Activated effector memory CD4-positive, alpha-beta T cell treated with anti-CD3 and anti-CD28 coated beads, Interleukin-2, amount 50 U/mL, for 16 hours (primary cell): ENCODE measurements around the gene GBX1.

Experiments
- DNase-seq: peaks from one replicate; pipeline ENCODE4 v3.0.0-alpha.2; 2020

The GBX1 gene

GRCh38 chr7:151193203-151193978, 25.9 kb upstream of the GBX1 start:
- DNase-seq, result no peak

- no peak for DNase-seq
These were observed 24.6 kb upstream of the GBX1 start for GRCh38 chr7:151192002-151192539.

- no peak for DNase-seq
These were observed 24.1 kb upstream of the GBX1 start for GRCh38 chr7:151191544-151191943.

GRCh38 chr7:151189038-151189437, 21.5 kb upstream of the GBX1 start:
- DNase-seq, result no peak

GRCh38 chr7:151188252-151188542, 20.7 kb upstream of the GBX1 start:
- DNase-seq, result no peak

- no peak for DNase-seq
These were observed 20.1 kb upstream of the GBX1 start for GRCh38 chr7:151187409-151188251.

GRCh38 chr7:151186640-151187408, 19.3 kb upstream of the GBX1 start, which contains the start of gene ASB10:
Gene ASB10 (minus strand): TSS chr7:151187250. CDS start chr7:151187130, 120 bp downstream.
- DNase-seq, result no peak

- peak; percentile 22 for DNase-seq
These were observed 18.5 kb upstream of the GBX1 start for GRCh38 chr7:151185762-151186639.

GRCh38 chr7:151181011-151181431, 13.5 kb upstream of the GBX1 start:
- peak; percentile 43 for DNase-seq

- DNase-seq, result peak; percentile 28
These were observed 12.5 kb upstream of the GBX1 start for GRCh38 chr7:151179946-151180345.

- DNase-seq, result peak; percentile 37
These were observed 11.9 kb upstream of the GBX1 start for GRCh38 chr7:151179287-151179860.

GRCh38 chr7:151178831-151179230, 11.3 kb upstream of the GBX1 start:
- no peak for DNase-seq

GRCh38 chr7:151178236-151178635, 10.7 kb upstream of the GBX1 start:
- peak; percentile 21 for DNase-seq

GRCh38 chr7:151177310-151177709, 9.8 kb upstream of the GBX1 start:
- no peak for DNase-seq

GRCh38 chr7:151176401-151176800, 8.9 kb upstream of the GBX1 start:
- DNase-seq, result peak; percentile 38

- DNase-seq, result no peak
These were observed 8.4 kb upstream of the GBX1 start for GRCh38 chr7:151175793-151176311.

- no peak for DNase-seq
These were observed 7.7 kb upstream of the GBX1 start for GRCh38 chr7:151175047-151175792.

GRCh38 chr7:151174246-151175046, 7.0 kb upstream of the GBX1 start:
- peak; percentile 74 for DNase-seq

- no peak for DNase-seq
These were observed 6.1 kb upstream of the GBX1 start for GRCh38 chr7:151173386-151174245.
